A549 (cell line): Measurements from ENCODE around the gene SLC10A2. TPM values are rescaled to one million over a fixed set of nuclear protein-coding genes. Genes with fewer than 3 reads are reported as not detected.

ENCODE experiments used
- ATAC-seq, 2 experiments: fragments of 200-7000 bp in 1 of 2; fragments of >200 bp in 1 of 2; cut with Nextera tagmentation in 1 of 2; cut with Tn5 transposase in 1 of 2; 3 replicates each; pipeline versions ENCODE4 v1.8.0 to v1.9.1; 2018 to 2020; ENCODE audit warnings: mild to moderate bottlenecking in 1 of 2, moderate library complexity in 1 of 2
- CTCF ChIA-PET: fragments of 300-600 bp; sonication (Branson Sonifier 250); formaldehyde crosslinking; extraction: SDS; loops from one replicate; lab custom pipeline; 2021; ENCODE audit warnings: antibody characterized with exemption, inconsistent platforms; lab: Yijun Ruan, JAX
- POLR2A ChIA-PET: fragments of 350-600 bp; formaldehyde crosslinking; extraction: SDS; loops from one replicate; lab custom pipeline; 2021; ENCODE audit warnings: antibody characterized with exemption, inconsistent platforms; lab: Yijun Ruan, JAX
- DNase-seq, 2 experiments: peaks; one replicate each; pipeline versions ENCODE4 v3.0.0 to v3.0.0-alpha.2; 2011 to 2016; ENCODE audit warnings: low read depth in 1 of 2, low spot score in 1 of 2
- FAIRE-seq: peaks from 2 replicates; lab custom pipeline; 2011; peaks lifted over from hg19 to GRCh38; lab: Jason Lieb, UNC
- H3K27ac ChIP-seq, 2 experiments: fragments of >200 bp; sonication (Bioruptor Twin); formaldehyde crosslinking; 3 replicates each; pipeline ENCODE4 v1.5.1; 2016 to 2017
- H3K4me1 ChIP-seq: fragments of >200 bp; sonication (Bioruptor Twin); formaldehyde crosslinking; 3 replicates; pipeline ENCODE4 v1.6.1; 2016
- H3K4me2 ChIP-seq: fragments of >200 bp; sonication (Bioruptor Twin); formaldehyde crosslinking; 3 replicates; pipeline ENCODE4 v1.6.1; 2016
- H3K4me3 ChIP-seq: fragments of >200 bp; sonication (Bioruptor Twin); formaldehyde crosslinking; 3 replicates; pipeline ENCODE4 v1.5.1; 2016
- H3K9me3 ChIP-seq: fragments of >200 bp; sonication (Bioruptor Twin); formaldehyde crosslinking; 3 replicates; pipeline ENCODE4 v1.6.1; 2016
- BHLHE40 ChIP-seq: IDR thresholded peaks from 2 replicates; pipeline ENCODE4 v1.6.1; 2012; ENCODE audit warnings: low read depth, low read length, inconsistent platforms
- CBX2 ChIP-seq: fragments of 200-600 bp; sonication (generic); IDR thresholded peaks from 2 replicates; pipeline ENCODE4 v1.6.1; 2016; ENCODE audit warnings: low read depth, mild to moderate bottlenecking, borderline replicate concordance
- CEBPB ChIP-seq, 2 experiments: fragments of >200 bp in 1 of 2; sonication (Bioruptor Twin) in 1 of 2; formaldehyde crosslinking in 1 of 2; IDR thresholded peaks; 2 replicates each; pipeline ENCODE4 v1.6.1; 2012 to 2016
- CHD4 ChIP-seq: fragments of 200-600 bp; sonication (generic); IDR thresholded peaks from 2 replicates; pipeline ENCODE4 v1.6.1; 2016; ENCODE audit warnings: antibody characterized with exemption, mild to moderate bottlenecking, borderline replicate concordance
- EHF ChIP-seq: fragments of 250-450 bp; sonication (Bioruptor Pico); IDR thresholded peaks from 2 replicates; pipeline ENCODE4 v1.5.0; 2020; ENCODE audit warnings: mild to moderate bottlenecking
- ELK1 ChIP-seq: fragments of 150-350 bp; IDR thresholded peaks from 2 replicates; pipeline ENCODE4 v1.6.1; 2014; ENCODE audit warnings: low read depth, mild to moderate bottlenecking, low read length
- HDAC2 ChIP-seq: fragments of 200-600 bp; sonication (generic); IDR thresholded peaks from 2 replicates; pipeline ENCODE4 v1.6.1; 2016
- HMGXB4 ChIP-seq: fragments of 250-450 bp; sonication (Bioruptor Pico); IDR thresholded peaks from 2 replicates; pipeline ENCODE4 v1.5.0; 2021; ENCODE audit warnings: mild to moderate bottlenecking, moderate library complexity, borderline replicate concordance
- JUN ChIP-seq, 2 experiments: fragments of >200 bp; sonication (Bioruptor Twin); formaldehyde crosslinking; IDR thresholded peaks; 2 replicates in 1 of 2; 3 replicates in 1 of 2; pipeline ENCODE4 v1.6.1; 2016 to 2017
- JUNB ChIP-seq: fragments of >200 bp; sonication (Bioruptor Twin); formaldehyde crosslinking; IDR thresholded peaks from 2 replicates; pipeline ENCODE4 v1.6.1; 2016
- MAZ ChIP-seq: fragments of 150-350 bp; IDR thresholded peaks from 2 replicates; pipeline ENCODE4 v1.6.1; 2014; ENCODE audit warnings: antibody characterized with exemption, low read depth, low read length, borderline replicate concordance
- NR3C1 ChIP-seq: fragments of >200 bp; sonication (Bioruptor Twin); formaldehyde crosslinking; IDR thresholded peaks from 3 replicates; pipeline ENCODE4 v1.6.1; 2017
- PHF8 ChIP-seq: fragments of 200-600 bp; sonication (generic); IDR thresholded peaks from 2 replicates; pipeline ENCODE4 v1.6.1; 2016; ENCODE audit warnings: low read depth, mild to moderate bottlenecking, antibody characterized with exemption, moderate library complexity, borderline replicate concordance
- POLR2A ChIP-seq: IDR thresholded peaks from 2 replicates; pipeline ENCODE4 v1.6.1; 2012; ENCODE audit warnings: mild to moderate bottlenecking, low read length
- RARB ChIP-seq: fragments of 250-450 bp; sonication (Bioruptor Pico); IDR thresholded peaks from 2 replicates; pipeline ENCODE4 v1.8.0; 2021; ENCODE audit warnings: mild to moderate bottlenecking, moderate library complexity
- RCOR1 ChIP-seq: fragments of 150-350 bp; IDR thresholded peaks from 2 replicates; pipeline ENCODE4 v1.6.1; 2014; ENCODE audit warnings: antibody characterized with exemption, low read length, low read depth
- SMC3 ChIP-seq: fragments of >200 bp; sonication (Bioruptor Twin); formaldehyde crosslinking; IDR thresholded peaks from 3 replicates; pipeline ENCODE4 v1.6.1; 2018; ENCODE audit warnings: inconsistent platforms
- SREBF2 ChIP-seq: fragments of 450-650 bp; IDR thresholded peaks from 2 replicates; pipeline ENCODE4 v1.6.1; 2014; ENCODE audit warnings: mild to moderate bottlenecking, moderate library complexity
- ZSCAN20 ChIP-seq: fragments of 250-450 bp; sonication (Bioruptor Pico); IDR thresholded peaks from 2 replicates; pipeline ENCODE4 v1.8.0; 2022; ENCODE audit warnings: mild to moderate bottlenecking, moderate library complexity
- WGBS: methylation state at CpG from one replicate; pipeline ENCODE4 v1.1.6; 2017; ENCODE audit errors: missing lambda C conversion rate; 5-methylcytosine and 5-hydroxymethylcytosine counted together
- polyA plus RNA-seq, 4 experiments: library from polyadenylated mRNA; depleted of rRNA in 3 of 4; stranded (reverse); fragments of >200 nt; fragmentation: RNase III in 1 of 4; extraction: RNeasy Plus Mini Kit Qiagen cat#74134 plus additional on column Dnase treatment in 1 of 4; gene quantifications; 2 replicates in 3 of 4; 3 replicates in 1 of 4; pipeline ENCODE4 v1.2.3, GENCODE V29; 2011 to 2017
- TF ChIP-seq, protein P1 (sequence below): fragments of 200-600 bp; sonication (generic); IDR thresholded peaks from 2 replicates; pipeline ENCODE4 v1.6.1; 2016; ENCODE audit warnings: antibody characterized with exemption, mild to moderate bottlenecking, moderate library complexity

SLC10A2 gene
- polyA plus RNA-seq, 2 of the 4 experiments (the other 2 are of a cell fraction): not detected

DNA sequence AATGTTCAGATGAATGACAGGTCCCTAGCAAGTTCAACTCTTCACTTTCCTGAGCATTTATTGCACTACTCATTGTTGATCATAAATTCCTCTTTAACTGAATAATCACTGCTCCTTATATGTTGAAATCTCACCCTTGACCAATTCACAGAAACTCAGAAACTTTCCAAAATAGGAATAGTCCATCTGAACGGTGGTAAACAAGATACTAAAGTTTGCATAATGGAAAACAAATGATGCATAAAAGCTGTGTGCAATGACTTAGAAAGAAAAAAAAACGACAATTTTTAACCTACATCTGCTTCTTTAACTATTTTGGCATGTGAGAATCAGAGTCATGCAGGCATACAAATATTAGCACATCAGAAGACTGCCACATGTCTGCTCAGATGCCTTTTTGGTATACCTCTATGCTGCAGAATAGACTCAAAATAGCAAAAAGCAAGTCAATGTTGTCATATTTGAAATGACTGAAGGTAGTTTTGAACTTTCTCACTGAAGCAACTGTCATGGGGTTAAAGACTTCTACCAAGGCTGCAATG lies 34.8 kb downstream of the SLC10A2 start:
- no peaks in the 10 kb centered on the region for H3K9me3 ChIP-seq
- TF ChIP-seq NR3C1 (no peak), HMGXB4 (CRISPR knock-in tag) (no peak), CHD4 (no peak), ELK1 (no peak), BHLHE40 (no peak), CBX2 (no peak), CEBPB (IDR thresholded peaks at IDR 0.05) (no peak), SMC3 (no peak), JUN (IDR thresholded peaks at IDR 0.05) (no peak), HDAC2 (no peak), POLR2A (no peak), RCOR1 (no peak), SREBF2 (no peak), MAZ (no peak), PHF8 (no peak), RARB (CRISPR knock-in tag) (no peak), JUNB (no peak)
- TF ChIP-seq, protein P1, sequence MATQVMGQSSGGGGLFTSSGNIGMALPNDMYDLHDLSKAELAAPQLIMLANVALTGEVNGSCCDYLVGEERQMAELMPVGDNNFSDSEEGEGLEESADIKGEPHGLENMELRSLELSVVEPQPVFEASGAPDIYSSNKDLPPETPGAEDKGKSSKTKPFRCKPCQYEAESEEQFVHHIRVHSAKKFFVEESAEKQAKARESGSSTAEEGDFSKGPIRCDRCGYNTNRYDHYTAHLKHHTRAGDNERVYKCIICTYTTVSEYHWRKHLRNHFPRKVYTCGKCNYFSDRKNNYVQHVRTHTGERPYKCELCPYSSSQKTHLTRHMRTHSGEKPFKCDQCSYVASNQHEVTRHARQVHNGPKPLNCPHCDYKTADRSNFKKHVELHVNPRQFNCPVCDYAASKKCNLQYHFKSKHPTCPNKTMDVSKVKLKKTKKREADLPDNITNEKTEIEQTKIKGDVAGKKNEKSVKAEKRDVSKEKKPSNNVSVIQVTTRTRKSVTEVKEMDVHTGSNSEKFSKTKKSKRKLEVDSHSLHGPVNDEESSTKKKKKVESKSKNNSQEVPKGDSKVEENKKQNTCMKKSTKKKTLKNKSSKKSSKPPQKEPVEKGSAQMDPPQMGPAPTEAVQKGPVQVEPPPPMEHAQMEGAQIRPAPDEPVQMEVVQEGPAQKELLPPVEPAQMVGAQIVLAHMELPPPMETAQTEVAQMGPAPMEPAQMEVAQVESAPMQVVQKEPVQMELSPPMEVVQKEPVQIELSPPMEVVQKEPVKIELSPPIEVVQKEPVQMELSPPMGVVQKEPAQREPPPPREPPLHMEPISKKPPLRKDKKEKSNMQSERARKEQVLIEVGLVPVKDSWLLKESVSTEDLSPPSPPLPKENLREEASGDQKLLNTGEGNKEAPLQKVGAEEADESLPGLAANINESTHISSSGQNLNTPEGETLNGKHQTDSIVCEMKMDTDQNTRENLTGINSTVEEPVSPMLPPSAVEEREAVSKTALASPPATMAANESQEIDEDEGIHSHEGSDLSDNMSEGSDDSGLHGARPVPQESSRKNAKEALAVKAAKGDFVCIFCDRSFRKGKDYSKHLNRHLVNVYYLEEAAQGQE: no peak
- no peak overlapping the region for H3K4me2 ChIP-seq
- WGBS: 0% methylated on average over 2 of the region's 2 CpGs
- FAIRE-seq (no peak), DNase-seq (no peak), ATAC-seq (no peak)
- H3K4me3 ChIP-seq: no peak overlapping the region
- ChIA-PET CTCF (no interaction called here), POLR2A (no interaction called here)
- no peaks in the 10 kb centered on the region for H3K4me1 ChIP-seq
- no peak overlapping the region for H3K27ac ChIP-seq

GRCh38 chr13:103030776-103031175 lies 35.4 kb downstream of the SLC10A2 start:
- no peak overlapping the region for H3K27ac ChIP-seq
- CTCF ChIA-PET: no interaction called here

More at GRCh38 chr13:103030776-103031175, 35.4 kb downstream of the SLC10A2 start:
- POLR2A ChIA-PET: no interaction called here
- TF ChIP-seq SREBF2 (no peak), EHF (CRISPR knock-in tag) (no peak), ZSCAN20 (CRISPR knock-in tag) (no peak)
- WGBS: 0% methylated on average over 2 of the region's 2 CpGs
- H3K4me1 ChIP-seq: no peaks in the 10 kb centered on the region
- no peaks in the 10 kb centered on the region for H3K9me3 ChIP-seq
- ATAC-seq (no peak), DNase-seq (no peak), FAIRE-seq (no peak)
- no peak overlapping the region for H3K4me2 ChIP-seq
- H3K4me3 ChIP-seq: no peak overlapping the region
